ENCODE results near the gene SPOCK3.

Gene SPOCK3

DNA sequence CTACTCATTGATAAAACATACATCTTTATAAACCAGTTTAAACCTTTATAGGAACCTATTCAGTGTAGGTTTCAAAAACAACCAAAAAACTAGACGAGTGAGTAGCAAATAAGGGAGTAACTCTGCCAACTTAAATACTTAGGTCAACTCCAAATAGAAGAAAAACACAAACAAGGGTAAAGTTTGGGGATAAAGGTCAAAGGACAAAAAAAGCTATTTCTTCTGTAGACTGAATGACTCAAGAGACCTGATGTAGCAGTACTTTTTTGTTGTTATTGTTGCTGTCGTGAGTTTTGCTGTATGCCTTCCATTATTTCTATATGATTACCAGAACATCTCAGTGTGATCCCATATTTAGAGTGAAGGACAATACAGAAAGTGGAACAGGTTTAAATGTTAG is 199.3 kb downstream of the SPOCK3 start:
- no peak for TF ChIP-seq NFIC (IDR thresholded peaks at IDR 0.05)
- TF ChIP-seq FOXM1 (IDR thresholded peaks at IDR 0.05; ENCODE audit: borderline replicate concordance, low read depth) = no peak
- TF ChIP-seq ZBTB7A (IDR thresholded peaks at IDR 0.05; ENCODE audit: low read depth) = no peak
- no peak for TF ChIP-seq YY1 (IDR thresholded peaks at IDR 0.05; ENCODE audit: low read depth)

DNA sequence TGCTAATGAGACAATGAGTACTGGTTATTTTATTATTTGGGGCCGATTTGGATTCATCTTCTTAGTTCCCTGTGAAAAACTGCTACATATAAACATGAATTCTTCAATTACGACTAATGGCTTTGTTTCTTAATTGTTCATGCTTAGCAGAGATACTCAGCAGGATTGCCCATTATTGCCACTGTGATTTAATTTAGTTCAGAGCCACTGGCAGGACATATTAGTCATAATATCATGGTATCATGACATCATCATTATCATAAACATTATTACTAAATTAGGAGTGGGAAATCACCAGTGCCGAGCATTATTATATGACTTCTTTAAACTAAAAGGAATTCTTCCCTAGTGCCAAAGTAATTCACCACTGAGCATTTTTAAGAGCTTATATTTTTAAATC is 201.4 kb downstream of the SPOCK3 start:
- no peak for TF ChIP-seq EP300 (IDR thresholded peaks at IDR 0.05; ENCODE audit: borderline replicate concordance)

DNA sequence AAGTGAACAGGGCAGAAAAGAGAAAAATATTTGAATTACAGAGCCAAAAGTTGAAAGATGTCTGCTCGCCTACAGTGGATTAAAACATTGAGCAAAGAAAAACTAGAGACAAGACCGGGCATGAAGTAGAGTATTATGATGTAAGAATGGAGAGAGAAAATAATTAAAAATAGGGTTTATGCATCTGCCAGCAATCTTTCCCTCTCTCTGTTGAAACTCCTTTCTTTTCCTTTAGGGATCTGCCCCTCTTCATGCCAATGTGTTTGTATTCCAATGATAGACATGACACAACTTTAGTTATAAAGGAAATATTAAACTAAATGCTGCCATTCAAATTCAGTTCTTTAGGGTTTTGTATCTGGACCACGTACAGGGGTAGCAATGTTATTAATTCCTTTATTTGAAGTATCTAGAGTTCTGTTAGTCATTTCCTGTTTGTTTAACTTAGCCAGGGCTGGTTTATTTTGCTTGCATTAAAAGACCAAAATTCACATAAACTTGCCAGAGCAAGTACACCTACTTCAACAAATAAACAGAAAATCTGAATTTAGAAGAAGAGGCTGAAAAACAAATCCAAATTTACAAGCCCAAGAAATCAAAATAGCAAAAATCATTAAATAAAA is 202.6 kb downstream of the SPOCK3 start:
- TF ChIP-seq EP300 (IDR thresholded peaks at IDR 0.05; ENCODE audit: borderline replicate concordance) (no peak), CREB1 (IDR thresholded peaks at IDR 0.05; ENCODE audit: low read depth) (no peak), TAF1 (IDR thresholded peaks at IDR 0.05; ENCODE audit: low read depth) (no peak), CEBPB (IDR thresholded peaks at IDR 0.05) (no peak), FOXM1 (IDR thresholded peaks at IDR 0.05; ENCODE audit: borderline replicate concordance, low read depth) (no peak), ZBTB7A (IDR thresholded peaks at IDR 0.05; ENCODE audit: low read depth) (no peak), YY1 (IDR thresholded peaks at IDR 0.05; ENCODE audit: low read depth) (no peak), TCF12 (IDR thresholded peaks at IDR 0.05; ENCODE audit: low read depth) (no peak), EGR1 (IDR thresholded peaks at IDR 0.05) (no peak), RAD21 (IDR thresholded peaks at IDR 0.05; ENCODE audit: low read depth) (no peak), NFIC (IDR thresholded peaks at IDR 0.05) (no peak)
- TF ChIP-seq, protein P1, sequence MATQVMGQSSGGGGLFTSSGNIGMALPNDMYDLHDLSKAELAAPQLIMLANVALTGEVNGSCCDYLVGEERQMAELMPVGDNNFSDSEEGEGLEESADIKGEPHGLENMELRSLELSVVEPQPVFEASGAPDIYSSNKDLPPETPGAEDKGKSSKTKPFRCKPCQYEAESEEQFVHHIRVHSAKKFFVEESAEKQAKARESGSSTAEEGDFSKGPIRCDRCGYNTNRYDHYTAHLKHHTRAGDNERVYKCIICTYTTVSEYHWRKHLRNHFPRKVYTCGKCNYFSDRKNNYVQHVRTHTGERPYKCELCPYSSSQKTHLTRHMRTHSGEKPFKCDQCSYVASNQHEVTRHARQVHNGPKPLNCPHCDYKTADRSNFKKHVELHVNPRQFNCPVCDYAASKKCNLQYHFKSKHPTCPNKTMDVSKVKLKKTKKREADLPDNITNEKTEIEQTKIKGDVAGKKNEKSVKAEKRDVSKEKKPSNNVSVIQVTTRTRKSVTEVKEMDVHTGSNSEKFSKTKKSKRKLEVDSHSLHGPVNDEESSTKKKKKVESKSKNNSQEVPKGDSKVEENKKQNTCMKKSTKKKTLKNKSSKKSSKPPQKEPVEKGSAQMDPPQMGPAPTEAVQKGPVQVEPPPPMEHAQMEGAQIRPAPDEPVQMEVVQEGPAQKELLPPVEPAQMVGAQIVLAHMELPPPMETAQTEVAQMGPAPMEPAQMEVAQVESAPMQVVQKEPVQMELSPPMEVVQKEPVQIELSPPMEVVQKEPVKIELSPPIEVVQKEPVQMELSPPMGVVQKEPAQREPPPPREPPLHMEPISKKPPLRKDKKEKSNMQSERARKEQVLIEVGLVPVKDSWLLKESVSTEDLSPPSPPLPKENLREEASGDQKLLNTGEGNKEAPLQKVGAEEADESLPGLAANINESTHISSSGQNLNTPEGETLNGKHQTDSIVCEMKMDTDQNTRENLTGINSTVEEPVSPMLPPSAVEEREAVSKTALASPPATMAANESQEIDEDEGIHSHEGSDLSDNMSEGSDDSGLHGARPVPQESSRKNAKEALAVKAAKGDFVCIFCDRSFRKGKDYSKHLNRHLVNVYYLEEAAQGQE (IDR thresholded peaks at IDR 0.05; ENCODE audit: low read depth) = no peak
- TF ChIP-seq, protein P2, sequence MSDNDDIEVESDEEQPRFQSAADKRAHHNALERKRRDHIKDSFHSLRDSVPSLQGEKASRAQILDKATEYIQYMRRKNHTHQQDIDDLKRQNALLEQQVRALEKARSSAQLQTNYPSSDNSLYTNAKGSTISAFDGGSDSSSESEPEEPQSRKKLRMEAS (IDR thresholded peaks at IDR 0.05) = no peak
- TF ChIP-seq, protein P3, sequence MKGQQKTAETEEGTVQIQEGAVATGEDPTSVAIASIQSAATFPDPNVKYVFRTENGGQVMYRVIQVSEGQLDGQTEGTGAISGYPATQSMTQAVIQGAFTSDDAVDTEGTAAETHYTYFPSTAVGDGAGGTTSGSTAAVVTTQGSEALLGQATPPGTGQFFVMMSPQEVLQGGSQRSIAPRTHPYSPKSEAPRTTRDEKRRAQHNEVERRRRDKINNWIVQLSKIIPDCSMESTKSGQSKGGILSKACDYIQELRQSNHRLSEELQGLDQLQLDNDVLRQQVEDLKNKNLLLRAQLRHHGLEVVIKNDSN (IDR thresholded peaks at IDR 0.05) = no peak

DNA sequence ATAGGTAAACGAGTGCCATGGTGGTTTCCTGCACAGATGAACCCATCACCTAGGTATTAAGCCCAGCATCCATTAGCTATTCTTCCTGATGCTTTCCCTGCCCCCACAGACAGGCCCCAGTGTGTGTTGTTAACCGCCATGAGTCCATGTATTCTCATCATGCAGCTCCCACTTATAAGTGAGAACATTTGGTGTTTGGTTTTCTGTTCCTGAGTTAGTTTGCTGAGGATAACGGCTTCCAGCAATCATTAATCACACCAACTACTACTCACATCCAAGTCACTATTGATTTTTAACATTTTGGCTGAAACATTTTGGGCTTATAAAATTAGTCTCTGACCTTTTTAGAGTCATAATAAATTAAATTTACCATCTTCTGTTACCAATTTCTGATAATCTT is 205.3 kb downstream of the SPOCK3 start:
- no peak for TF ChIP-seq NFIC (IDR thresholded peaks at IDR 0.05)
- TF ChIP-seq EGR1 (IDR thresholded peaks at IDR 0.05) = no peak
- no peak for TF ChIP-seq EP300 (IDR thresholded peaks at IDR 0.05; ENCODE audit: borderline replicate concordance)
- TF ChIP-seq ZBTB7A (IDR thresholded peaks at IDR 0.05; ENCODE audit: low read depth) = no peak
- TF ChIP-seq YY1 (IDR thresholded peaks at IDR 0.05; ENCODE audit: low read depth) = no peak
- no peak for TF ChIP-seq CREB1 (IDR thresholded peaks at IDR 0.05; ENCODE audit: low read depth)

DNA sequence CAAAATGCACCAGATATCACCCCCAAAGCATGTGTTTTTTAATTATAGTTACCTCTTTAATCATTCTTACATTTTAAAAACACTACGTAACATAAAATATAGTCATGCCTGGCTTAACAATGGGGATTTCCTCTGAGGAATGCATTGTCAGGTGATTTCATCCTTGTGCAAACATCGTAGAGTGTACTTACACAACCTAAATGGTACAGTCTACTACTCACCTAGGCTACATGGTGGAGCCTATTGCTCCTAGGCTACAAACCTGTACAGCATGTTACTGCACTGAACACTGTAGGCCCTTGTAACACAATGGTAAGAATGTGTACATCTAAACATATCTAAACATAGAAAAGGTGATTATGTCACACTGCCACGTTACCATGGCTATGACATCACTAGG is 208.6 kb downstream of the SPOCK3 start:
- TF ChIP-seq TCF12 (IDR thresholded peaks at IDR 0.05; ENCODE audit: low read depth) (no peak), CREB1 (IDR thresholded peaks at IDR 0.05; ENCODE audit: low read depth) (no peak), ZBTB7A (IDR thresholded peaks at IDR 0.05; ENCODE audit: low read depth) (no peak), TAF1 (IDR thresholded peaks at IDR 0.05; ENCODE audit: low read depth) (no peak), CEBPB (IDR thresholded peaks at IDR 0.05) (no peak), YY1 (IDR thresholded peaks at IDR 0.05; ENCODE audit: low read depth) (no peak), FOXM1 (IDR thresholded peaks at IDR 0.05; ENCODE audit: borderline replicate concordance, low read depth) (no peak), TEAD4 (IDR thresholded peaks at IDR 0.05) (no peak), EP300 (IDR thresholded peaks at IDR 0.05; ENCODE audit: borderline replicate concordance) (no peak)
- TF ChIP-seq, protein P1 (IDR thresholded peaks at IDR 0.05; ENCODE audit: low read depth) = no peak

DNA sequence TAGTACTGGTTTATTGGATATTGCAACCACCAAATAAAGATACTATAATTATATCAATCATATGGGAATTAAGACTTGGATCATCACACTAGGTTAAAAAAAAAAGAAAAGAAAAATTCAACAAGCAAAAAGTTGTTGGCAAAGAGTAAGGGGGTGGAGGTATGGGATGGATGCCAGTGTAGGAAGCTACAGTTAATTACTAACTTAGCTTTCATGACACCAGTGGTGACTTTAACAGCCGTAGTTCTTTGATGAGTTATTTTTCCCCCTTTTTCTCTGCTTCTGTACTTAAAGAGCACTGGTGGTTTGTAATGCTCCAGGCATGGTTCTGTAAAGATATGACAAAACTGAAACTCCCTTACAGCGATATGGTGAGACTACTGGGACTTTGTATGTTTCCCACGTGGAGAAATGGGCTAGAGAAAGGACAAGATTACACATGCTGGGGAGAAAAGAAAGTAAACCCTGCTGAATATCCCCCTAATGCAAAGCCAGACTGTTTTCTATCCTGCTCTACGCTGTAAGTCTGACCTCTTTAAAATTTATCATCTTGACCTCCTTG is 210.8 kb downstream of the SPOCK3 start:
- TF ChIP-seq TEAD4 (IDR thresholded peaks at IDR 0.05) = no peak
- TF ChIP-seq TCF12 (IDR thresholded peaks at IDR 0.05; ENCODE audit: low read depth) = no peak
- no peak for TF ChIP-seq TAF1 (IDR thresholded peaks at IDR 0.05; ENCODE audit: low read depth)

DNA sequence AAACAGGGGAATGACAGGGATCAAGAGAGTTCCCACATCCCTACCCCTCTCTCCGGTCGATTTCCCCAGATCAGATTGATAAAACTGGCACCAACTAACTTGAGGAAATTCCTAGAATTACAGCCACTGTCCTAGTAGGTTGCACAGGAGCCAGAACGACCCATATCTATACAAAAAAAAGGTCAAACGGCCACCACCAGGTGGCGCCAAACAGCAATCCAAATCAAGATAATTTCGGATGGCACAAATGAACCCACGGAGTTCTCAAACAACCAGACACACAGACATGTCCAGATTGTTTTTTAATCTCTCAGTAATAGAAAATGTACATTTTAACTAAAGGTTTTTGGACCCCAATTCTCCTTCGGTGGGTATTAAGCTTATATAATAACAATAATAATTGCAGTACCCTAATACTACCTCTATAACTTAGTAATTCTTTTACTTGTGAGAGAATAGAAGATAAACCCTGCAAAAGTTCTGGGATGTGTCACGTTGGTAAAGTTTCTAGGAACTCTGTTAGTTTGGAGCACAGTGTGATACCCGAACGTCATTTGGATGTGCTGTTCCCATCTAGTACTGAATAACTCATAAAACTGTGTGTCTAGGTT is 212.6 kb downstream of the SPOCK3 start:
- TF ChIP-seq RAD21 (IDR thresholded peaks at IDR 0.05; ENCODE audit: low read depth) = peak; percentile 77
- no peak for TF ChIP-seq FOXM1 (IDR thresholded peaks at IDR 0.05; ENCODE audit: borderline replicate concordance, low read depth)
- no peak for TF ChIP-seq YY1 (IDR thresholded peaks at IDR 0.05; ENCODE audit: low read depth)
